CD4-positive, alpha-beta T cell (primary cell): ENCODE results near the gene TREML2. TPM values are rescaled to one million over a fixed set of nuclear protein-coding genes. Genes with fewer than 3 reads are reported as not detected.
"Not testable (repeated sequence)": the region's sequence is repeated elsewhere in the genome, so short reads cannot be mapped to it uniquely, and the experiment has no call there.

Experiments used
- ATAC-seq: fragments of 200-7000 bp; cut with Tn5 transposase; one replicate; pipeline ENCODE4 v1.10.0; 2022; ENCODE audit warnings: mild to moderate bottlenecking; ENCODE audit not compliant: poor library complexity
- CTCF ChIA-PET: fragments of 350-600 bp; sonication (Branson Sonifier 250); formaldehyde crosslinking; loops from one replicate; lab custom pipeline; 2021; ENCODE audit warnings: antibody characterized with exemption, inconsistent platforms; lab: Charles Lee
- POLR2A ChIA-PET: fragments of 350-600 bp; sonication (Branson Sonifier 250); formaldehyde crosslinking; loops from one replicate; lab custom pipeline; 2021; ENCODE audit warnings: antibody characterized with exemption, inconsistent platforms; lab: Charles Lee
- DNase-seq, 14 experiments: peaks; one replicate each; pipeline ENCODE4 v3.0.0-alpha.2; 2013 to 2020; ENCODE audit warnings: mixed read lengths in 2 of 14
- H3K27ac ChIP-seq, 2 donors: one replicate each; pipeline versions ENCODE4 v1.5.1 to v1.7.0; 2013; ENCODE audit warnings: low read length in 2 of 2, low read depth in 1 of 2, mild to moderate bottlenecking in 1 of 2
- H3K27me3 ChIP-seq, 2 experiments: 1 replicate in 1 of 2; 2 replicates in 1 of 2; pipeline versions ENCODE4 v1.6.1 to v1.7.0; 2013; ENCODE audit warnings: low read length in 2 of 2, control low read depth in 1 of 2, mild to moderate bottlenecking in 1 of 2, moderate library complexity in 1 of 2; ENCODE audit not compliant: insufficient read depth in 2 of 2, control insufficient read depth in 1 of 2
- H3K36me3 ChIP-seq: one replicate; pipeline ENCODE4 v1.6.1; 2013; ENCODE audit warnings: low read length, control low read depth; ENCODE audit not compliant: insufficient read depth
- H3K4me1 ChIP-seq: one replicate; pipeline ENCODE4 v1.6.1; 2013; ENCODE audit warnings: low read length, control low read depth; ENCODE audit not compliant: insufficient read depth
- H3K4me3 ChIP-seq: one replicate; pipeline ENCODE4 v1.5.1; 2013; ENCODE audit warnings: mild to moderate bottlenecking, low read length, moderate library complexity
- H3K9me3 ChIP-seq, 2 experiments: 1 replicate in 1 of 2; 2 replicates in 1 of 2; pipeline versions ENCODE4 v1.6.1 to v1.7.0; 2013; ENCODE audit warnings: low read length in 2 of 2, mild to moderate bottlenecking in 2 of 2, control low read depth in 1 of 2, moderate library complexity in 1 of 2; ENCODE audit not compliant: control insufficient read depth in 1 of 2, insufficient read depth in 1 of 2
- H3K27ac Mint-ChIP-seq: one replicate; pipeline ENCODE4 v1.8.0; 2020; ENCODE audit warnings: mixed read lengths
- H3K27me3 Mint-ChIP-seq: one replicate; pipeline ENCODE4 v1.8.0; 2021; ENCODE audit warnings: mixed read lengths
- H3K36me3 Mint-ChIP-seq: one replicate; pipeline ENCODE4 v1.8.0; 2021; ENCODE audit warnings: low read depth, mixed read lengths
- H3K4me1 Mint-ChIP-seq: one replicate; pipeline ENCODE4 v1.8.0; 2021; ENCODE audit warnings: low read depth, mixed read lengths
- H3K4me3 Mint-ChIP-seq: one replicate; pipeline ENCODE4 v1.8.0; 2020; ENCODE audit warnings: mild to moderate bottlenecking, mixed read lengths
- H3K9me3 Mint-ChIP-seq: one replicate; pipeline ENCODE4 v1.8.0; 2020; ENCODE audit warnings: mixed read lengths
- intact Hi-C, 2 experiments: fragments of 100-400 bp; cut with DNase I in 1 of 2; cut with micrococcal nuclease in 1 of 2; formaldehyde crosslinking; loops; one replicate each; pipeline versions ENCODE4 v1.15.1 to v1.9.0; 2023 to 2025; cut with DNase I, micrococcal nuclease
- polyA plus RNA-seq, 2 donors: library from polyadenylated mRNA; unstranded; fragments of 120-200 nt; gene quantifications; one replicate each; pipeline ENCODE4 v1.2.1, GENCODE V29; 2013
- total RNA-seq, 174 experiments: library from RNA in 2 of 174; stranded (reverse) in 2 of 174; gene quantifications; one replicate each; pipeline ENCODE4 v1.2.3 and lab custom pipeline; 2021 to 2026
- TF ChIP-seq, protein P1 (sequence below): fragments of 200-600 bp; IDR thresholded peaks from one replicate; pipeline ENCODE4 v1.8.0; 2022; ENCODE audit warnings: antibody characterized with exemption, mild to moderate bottlenecking

The TREML2 gene
- total RNA-seq = under 1 TPM; 0.78 to 0.91 TPM
- 4.6 TPM for polyA plus RNA-seq (2013, experiment 1 of 2)
- 5.5 TPM for polyA plus RNA-seq (2013, experiment 2 of 2)
- total RNA-seq (lab: John Stamatoyannopoulos, UW) = 0.38 to 49.0 (median 4.2) reads per million in 172 experiments

DNA sequence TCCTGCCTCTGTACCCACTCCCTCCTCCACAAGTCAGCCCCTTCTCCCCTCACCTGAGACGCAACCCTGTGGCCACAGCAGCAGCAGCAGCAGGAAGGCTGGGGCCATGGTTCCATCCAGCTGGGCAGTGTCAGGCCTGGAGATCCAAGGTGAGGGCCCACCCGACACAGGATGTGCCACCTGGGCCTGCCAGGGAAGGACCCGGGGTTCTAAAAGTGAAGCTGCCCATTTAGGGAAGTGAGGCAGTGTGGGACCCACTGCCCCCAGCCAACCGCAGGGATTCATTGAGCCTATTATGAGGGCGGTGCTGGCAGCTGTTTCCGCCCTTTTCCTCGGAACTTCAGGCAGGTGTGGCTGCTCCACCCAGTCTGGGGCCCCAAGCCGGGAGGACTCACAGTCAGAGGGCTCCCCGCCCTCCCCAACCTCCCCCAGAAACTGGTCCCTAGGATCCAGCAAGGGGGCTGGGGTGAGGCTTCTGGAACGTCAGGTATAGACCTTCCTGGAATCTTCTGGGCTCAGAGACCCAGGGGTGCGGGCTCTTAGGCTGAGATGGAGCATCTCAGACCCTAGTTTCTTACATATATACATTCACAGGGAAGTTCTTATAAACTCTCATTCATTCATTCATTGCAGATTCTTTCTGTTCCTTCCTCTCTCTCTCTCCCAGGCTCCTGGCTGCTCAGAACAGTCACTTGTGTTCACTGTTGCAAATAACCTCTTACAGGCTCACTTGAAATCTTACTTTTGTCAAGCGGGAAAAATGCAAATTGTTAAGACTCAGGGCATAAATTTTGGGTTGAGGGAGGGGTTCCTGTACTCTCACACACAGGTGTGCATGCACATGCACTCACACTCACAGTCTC, at the start of gene TREML2:
TSS of gene TREML2 (minus strand) at position 249 of the 863 bp plus-strand sequence. CDS start at position 108, 141 bp downstream.
- intact Hi-C loops = no loop called here
- H3K27me3 Mint-ChIP-seq = no peaks in the 10 kb centered on the region

DNA sequence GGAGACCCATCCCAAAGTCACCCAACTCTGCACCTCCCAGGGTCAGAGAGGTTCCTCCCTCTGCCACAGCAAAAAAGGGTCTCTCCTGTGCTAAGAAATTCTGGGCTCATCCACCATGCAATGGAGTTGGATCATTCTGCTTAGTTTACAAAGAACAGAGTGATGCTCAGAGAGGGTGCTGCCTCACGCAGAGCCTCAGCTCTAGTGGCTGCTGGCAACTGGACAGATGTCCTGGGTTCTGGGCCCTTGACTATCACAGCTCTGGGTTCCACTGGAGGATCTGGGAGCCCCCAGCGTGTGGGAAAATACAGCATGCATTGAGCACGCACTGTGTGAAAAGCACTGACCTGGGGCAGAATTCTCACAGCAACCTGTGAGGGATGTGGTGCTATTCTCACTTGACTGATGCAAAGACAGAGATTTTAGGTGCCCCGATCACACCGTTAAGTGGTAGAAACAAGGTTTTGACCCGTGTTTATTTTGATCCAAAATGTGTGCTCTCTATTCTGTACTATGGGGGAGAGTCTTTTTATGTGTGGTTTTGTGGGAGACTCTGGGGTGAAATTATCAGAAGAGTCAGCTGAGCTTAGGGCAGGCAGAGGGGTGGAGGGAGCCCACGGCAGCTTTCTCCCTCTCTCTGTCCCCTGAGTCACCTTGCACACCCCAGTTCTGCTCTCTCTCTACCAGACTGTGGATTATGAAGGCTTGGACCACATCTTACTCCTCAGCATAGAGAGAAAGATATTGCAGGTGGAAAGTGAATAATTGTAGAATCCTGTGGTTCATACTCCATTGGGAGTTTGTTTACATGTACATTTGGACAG, 47.1 kb upstream of the TREML2 start:
- Mint-ChIP-seq H3K4me1 (peaks cover 24% of the 10 kb centered on the region), H3K4me3 (no peak overlapping the region), H3K27ac (no peak overlapping the region), H3K36me3 (no peaks in the 10 kb centered on the region), H3K27me3 (no peaks in the 10 kb centered on the region), H3K9me3 (no peaks in the 10 kb centered on the region)
- DNase-seq = no peak
- Histone ChIP-seq H3K4me3 (no peak overlapping the region), H3K9me3 (no peaks in the 10 kb centered on the region), H3K36me3 (no peaks in the 10 kb centered on the region), H3K27ac (no peak overlapping the region), H3K4me1 (peaks cover 13% of the 10 kb centered on the region), H3K27me3 (peaks cover 0 to 4% of the 10 kb centered on the region in 2 experiments)
- ATAC-seq = no peak
- TF ChIP-seq, protein P1, sequence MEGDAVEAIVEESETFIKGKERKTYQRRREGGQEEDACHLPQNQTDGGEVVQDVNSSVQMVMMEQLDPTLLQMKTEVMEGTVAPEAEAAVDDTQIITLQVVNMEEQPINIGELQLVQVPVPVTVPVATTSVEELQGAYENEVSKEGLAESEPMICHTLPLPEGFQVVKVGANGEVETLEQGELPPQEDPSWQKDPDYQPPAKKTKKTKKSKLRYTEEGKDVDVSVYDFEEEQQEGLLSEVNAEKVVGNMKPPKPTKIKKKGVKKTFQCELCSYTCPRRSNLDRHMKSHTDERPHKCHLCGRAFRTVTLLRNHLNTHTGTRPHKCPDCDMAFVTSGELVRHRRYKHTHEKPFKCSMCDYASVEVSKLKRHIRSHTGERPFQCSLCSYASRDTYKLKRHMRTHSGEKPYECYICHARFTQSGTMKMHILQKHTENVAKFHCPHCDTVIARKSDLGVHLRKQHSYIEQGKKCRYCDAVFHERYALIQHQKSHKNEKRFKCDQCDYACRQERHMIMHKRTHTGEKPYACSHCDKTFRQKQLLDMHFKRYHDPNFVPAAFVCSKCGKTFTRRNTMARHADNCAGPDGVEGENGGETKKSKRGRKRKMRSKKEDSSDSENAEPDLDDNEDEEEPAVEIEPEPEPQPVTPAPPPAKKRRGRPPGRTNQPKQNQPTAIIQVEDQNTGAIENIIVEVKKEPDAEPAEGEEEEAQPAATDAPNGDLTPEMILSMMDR = no peak
- POLR2A ChIA-PET = no interaction called here
- CTCF ChIA-PET = no interaction called here
- intact Hi-C loops = no loop called here

More for the DNA sequence above, at the start of gene TREML2:
- ChIA-PET POLR2A (interaction anchor here (0.8 to 1.9 kb wide), 10 partner anchors 9 to 850 kb away, joined by 3 to 12 read pairs (median 4); partner anchors contain the start of genes NFYA and OARD1), CTCF (no interaction called here)
- H3K4me3 Mint-ChIP-seq = peak within 1 kb of the TSS; percentile 81
- Histone ChIP-seq H3K27ac (peak within 1 kb of the TSS; percentile 85 to 96), H3K27me3 (no peaks in the 10 kb centered on the region), H3K36me3 (peaks cover 5% of the 10 kb centered on the region), H3K9me3 (no peaks in the 10 kb centered on the region), H3K4me3 (peak within 1 kb of the TSS; percentile 34), H3K4me1 (peaks cover 55% of the 10 kb centered on the region)
- H3K36me3 Mint-ChIP-seq = peaks cover 6% of the 10 kb centered on the region
- DNase-seq = peak in 7 of 14 experiments; percentile 4 to 57 (median 44)
- H3K4me1 Mint-ChIP-seq = peaks cover 74% of the 10 kb centered on the region
- TF ChIP-seq, protein P1 = no peak
- peak within 1 kb of the TSS; percentile 100 for H3K27ac Mint-ChIP-seq
- ATAC-seq = peak; percentile 37
- H3K9me3 Mint-ChIP-seq = no peaks in the 10 kb centered on the region

DNA sequence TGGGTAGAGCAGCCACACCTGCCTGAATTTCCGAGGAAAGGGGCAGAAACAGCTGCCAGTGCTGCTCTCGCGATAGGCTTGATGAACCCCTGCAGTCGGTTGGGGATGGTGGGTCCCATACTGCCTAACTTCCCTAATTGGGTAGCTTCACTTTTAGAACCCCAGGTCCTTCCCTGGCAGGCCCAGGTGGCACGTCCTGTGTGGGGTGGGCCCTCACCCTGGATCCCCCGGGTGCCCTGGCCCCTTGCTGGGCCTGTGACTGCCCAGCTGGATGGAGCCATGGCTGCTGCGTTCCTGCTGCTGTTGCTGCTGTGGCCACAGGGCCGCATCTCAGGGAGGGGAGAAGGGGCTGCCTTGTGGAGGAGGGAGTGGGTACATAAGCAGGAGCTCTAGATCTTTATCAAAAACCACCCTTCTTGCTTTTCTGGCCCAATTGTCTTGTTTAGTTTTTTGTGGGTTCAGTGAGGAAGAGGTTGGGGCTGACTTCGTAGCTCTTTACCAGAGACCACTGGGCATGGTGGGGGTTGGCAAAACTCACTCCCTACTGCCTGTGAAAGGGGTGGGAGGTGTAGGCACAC, 46.4 kb upstream of the TREML2 start:
- intact Hi-C loops = no loop called here
- ChIA-PET CTCF (no interaction called here), POLR2A (no interaction called here)
- TF ChIP-seq, protein P1 = no peak
- H3K9me3 ChIP-seq = no peaks in the 10 kb centered on the region
- Mint-ChIP-seq H3K4me3 (no peak overlapping the region), H3K27me3 (no peaks in the 10 kb centered on the region), H3K4me1 (peaks cover 24% of the 10 kb centered on the region), H3K27ac (no peak overlapping the region), H3K36me3 (no peaks in the 10 kb centered on the region), H3K9me3 (no peaks in the 10 kb centered on the region)
- H3K36me3 ChIP-seq = no peaks in the 10 kb centered on the region
- peaks cover 13% of the 10 kb centered on the region for H3K4me1 ChIP-seq
- DNase-seq (no peak), ATAC-seq (no peak)
- H3K27ac ChIP-seq = no peak overlapping the region
- no peaks in the 10 kb centered on the region for H3K27me3 ChIP-seq
- no peak overlapping the region for H3K4me3 ChIP-seq

GRCh38 chr6:41246529-41246928, 45.6 kb upstream of the TREML2 start:
- POLR2A ChIA-PET, H3K4me3 ChIP-seq, H3K9me3 ChIP-seq, ATAC-seq, H3K36me3 Mint-ChIP-seq, H3K9me3 Mint-ChIP-seq, H3K27ac ChIP-seq, DNase-seq, H3K27me3 Mint-ChIP-seq, H3K27ac Mint-ChIP-seq, H3K36me3 ChIP-seq, intact Hi-C loops, H3K4me3 Mint-ChIP-seq, H3K27me3 ChIP-seq, CTCF ChIA-PET: not testable (repeated sequence)
- peaks cover 24% of the 10 kb centered on the region for H3K4me1 Mint-ChIP-seq
- peaks cover 13% of the 10 kb centered on the region for H3K4me1 ChIP-seq
